GM12873 (cell line): ENCODE measurements around the gene LYSMD2.

Source experiments
- CTCF ChIP-seq: IDR thresholded peaks from 2 replicates; pipeline ENCODE4 v1.5.1; 2012; ENCODE audit warnings: low read depth, mild to moderate bottlenecking, moderate library complexity, low read length, control low read depth; ENCODE audit not compliant: insufficient read depth; ENCODE audit errors: missing control alignments

The LYSMD2 gene

GRCh38 chr15:51760805-51761204, 23.4 kb upstream of the LYSMD2 start:
- no peak for TF ChIP-seq CTCF

- peak; percentile 55 for TF ChIP-seq CTCF
Observed at GRCh38 chr15:51759557-51760070, 22.2 kb upstream of the LYSMD2 start.

GRCh38 chr15:51758645-51759044, 21.2 kb upstream of the LYSMD2 start:
- TF ChIP-seq CTCF: no peak

GRCh38 chr15:51757450-51757849, 20.0 kb upstream of the LYSMD2 start:
- no peak for TF ChIP-seq CTCF

GRCh38 chr15:51756482-51756881, 19.0 kb upstream of the LYSMD2 start:
- TF ChIP-seq CTCF: no peak

GRCh38 chr15:51755790-51756189, 18.3 kb upstream of the LYSMD2 start:
- no peak for TF ChIP-seq CTCF

- no peak for TF ChIP-seq CTCF
Observed at GRCh38 chr15:51754267-51754666, 16.8 kb upstream of the LYSMD2 start.
